ENCODE data around the gene CASP8AP2.

DNA sequence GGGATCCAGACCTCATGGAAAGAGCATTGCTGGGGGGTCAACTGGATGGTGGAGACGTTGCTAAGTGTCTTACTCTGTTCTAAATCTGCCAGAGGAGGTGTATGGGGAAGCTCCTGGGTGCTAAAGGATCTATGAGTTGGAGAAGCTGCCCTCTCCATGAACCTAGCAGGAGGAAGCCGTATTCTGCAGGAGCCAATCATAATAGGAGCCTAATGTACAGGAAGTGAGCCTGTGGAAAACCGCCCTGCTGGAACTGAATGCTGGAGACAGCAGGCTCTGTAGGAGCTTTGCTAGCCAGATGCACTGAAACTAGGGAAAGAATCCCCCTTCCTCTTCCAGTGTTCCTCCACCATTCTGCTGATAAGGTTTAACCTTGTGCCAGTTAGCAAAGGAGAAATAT lies 10.9 kb downstream of the CASP8AP2 start:
- TF ChIP-seq TARDBP (CRISPR knock-in tag; IDR thresholded peaks at IDR 0.05) (no peak), FOXJ3 (CRISPR knock-in tag; IDR thresholded peaks at IDR 0.05; ENCODE audit: borderline replicate concordance) (no peak), MYC (CRISPR knock-in tag; IDR thresholded peaks at IDR 0.05; ENCODE audit: borderline replicate concordance) (no peak), ZNF510 (CRISPR knock-in tag; IDR thresholded peaks at IDR 0.05; ENCODE audit: low read depth) (no peak), NFATC3 (CRISPR knock-in tag; IDR thresholded peaks at IDR 0.05) (no peak)

All from HepG2 (cell line).